WTC11 (cell line): Measurements from ENCODE around the gene RUNX1. TPM values are rescaled to one million over a fixed set of nuclear protein-coding genes. Genes with fewer than 3 reads are reported as not detected.

Experiments used
- ATAC-seq: fragments of 200-7000 bp; cut with Tn5 transposase; 2 replicates; pipeline ENCODE4 v1.10.0; 2021; ENCODE audit warnings: mild to moderate bottlenecking, moderate library complexity
- CTCF ChIA-PET: fragments of 300-600 bp; sonication (Branson Sonifier 250); formaldehyde crosslinking; loops from one replicate; lab custom pipeline; 2021; ENCODE audit warnings: antibody characterized with exemption; lab: Charles Lee
- POLR2A ChIA-PET: fragments of 350-600 bp; sonication (Branson Sonifier 250); formaldehyde crosslinking; loops from one replicate; lab custom pipeline; 2021; ENCODE audit warnings: antibody characterized with exemption; lab: Charles Lee
- DNase-seq: peaks from one replicate; pipeline ENCODE4 v3.0.0; 2021; ENCODE audit warnings: low spot score
- H3K27ac Mint-ChIP-seq: 2 replicates; pipeline ENCODE4 v1.8.0; 2021; ENCODE audit warnings: mixed read lengths
- H3K27me3 Mint-ChIP-seq: 2 replicates; pipeline ENCODE4 v1.8.0; 2021; ENCODE audit warnings: low read depth, mild to moderate bottlenecking, moderate library complexity, mixed read lengths
- H3K36me3 Mint-ChIP-seq: 2 replicates; pipeline ENCODE4 v1.8.0; 2021; ENCODE audit warnings: mixed read lengths
- H3K4me1 Mint-ChIP-seq: 2 replicates; pipeline ENCODE4 v1.8.0; 2022; ENCODE audit warnings: mixed read lengths
- H3K4me3 Mint-ChIP-seq: 2 replicates; pipeline ENCODE4 v1.8.0; 2021; ENCODE audit warnings: mild to moderate bottlenecking, moderate library complexity, mixed read lengths
- H3K9me3 Mint-ChIP-seq: 2 replicates; pipeline ENCODE4 v1.8.0; 2021; ENCODE audit warnings: mixed read lengths
- ATF2 ChIP-seq: sonication (generic); formaldehyde crosslinking; IDR thresholded peaks from 2 replicates; pipeline ENCODE4 v1.8.1; 2022; ENCODE audit warnings: low read depth, missing genetic modification reagents, borderline replicate concordance
- CBFB ChIP-seq: sonication (generic); formaldehyde crosslinking; IDR thresholded peaks from 2 replicates; pipeline ENCODE4 v1.8.1; 2022; ENCODE audit warnings: mild to moderate bottlenecking, low read depth, missing genetic modification reagents
- CDX4 ChIP-seq: fragments of 250-450 bp; sonication (Bioruptor Pico); IDR thresholded peaks from 2 replicates; pipeline ENCODE4 v1.9.0; 2021; ENCODE audit warnings: moderate library complexity, mild to moderate bottlenecking, inconsistent platforms, borderline replicate concordance
- E2F5 ChIP-seq: sonication (generic); formaldehyde crosslinking; IDR thresholded peaks from 2 replicates; pipeline ENCODE4 v1.8.1; 2022; ENCODE audit warnings: mild to moderate bottlenecking, moderate library complexity, missing genetic modification reagents
- ETV6 ChIP-seq: sonication (generic); formaldehyde crosslinking; IDR thresholded peaks from 2 replicates; pipeline ENCODE4 v1.8.1; 2022; ENCODE audit warnings: mild to moderate bottlenecking, missing genetic modification reagents
- GRHL2 ChIP-seq: fragments of 250-450 bp; sonication (Bioruptor Pico); IDR thresholded peaks from 2 replicates; pipeline ENCODE4 v1.8.0; 2022; ENCODE audit warnings: mild to moderate bottlenecking, moderate library complexity; ENCODE audit not compliant: insufficient replicate concordance, severe bottlenecking
- KAT7 ChIP-seq: sonication (generic); formaldehyde crosslinking; IDR thresholded peaks from 2 replicates; pipeline ENCODE4 v1.8.1; 2023; ENCODE audit warnings: missing genetic modification reagents, mild to moderate bottlenecking, borderline replicate concordance
- NFATC4 ChIP-seq: fragments of 250-450 bp; sonication (Bioruptor Pico); IDR thresholded peaks from 2 replicates; pipeline ENCODE4 v1.9.0; 2021; ENCODE audit warnings: mild to moderate bottlenecking
- PRRX2 ChIP-seq: fragments of 250-450 bp; sonication (Bioruptor Pico); IDR thresholded peaks from 2 replicates; pipeline ENCODE4 v1.8.0; 2021; ENCODE audit warnings: mild to moderate bottlenecking
- TEAD4 ChIP-seq: sonication (generic); formaldehyde crosslinking; IDR thresholded peaks from 2 replicates; pipeline ENCODE4 v1.8.0; 2022; ENCODE audit warnings: mild to moderate bottlenecking, missing genetic modification reagents
- ZNF219 ChIP-seq: sonication (generic); formaldehyde crosslinking; IDR thresholded peaks from 2 replicates; pipeline ENCODE4 v1.8.0; 2023; ENCODE audit warnings: missing genetic modification reagents, mild to moderate bottlenecking, borderline replicate concordance
- ZNF532 ChIP-seq: fragments of 250-450 bp; sonication (Bioruptor Pico); IDR thresholded peaks from 2 replicates; pipeline ENCODE4 v1.9.0; 2021; ENCODE audit warnings: mild to moderate bottlenecking, borderline replicate concordance
- total RNA-seq: library from RNA; stranded (reverse); gene quantifications from 3 replicates; pipeline ENCODE4 v1.2.3, GENCODE V29; 2021
- TF ChIP-seq, protein P1 (sequence below): sonication (generic); formaldehyde crosslinking; IDR thresholded peaks from 2 replicates; pipeline ENCODE4 v1.8.0; 2022; ENCODE audit warnings: mild to moderate bottlenecking, missing genetic modification reagents
- TF ChIP-seq, protein P2 (sequence below): sonication (generic); formaldehyde crosslinking; IDR thresholded peaks from 2 replicates; pipeline ENCODE4 v1.8.1; 2023; ENCODE audit warnings: mild to moderate bottlenecking, missing genetic modification reagents

Gene RUNX1
- total RNA-seq, 1 experiment from 2014 or later: 2.2 TPM

GRCh38 chr21:35027563-35028450 lies 21.3 kb downstream of the RUNX1 start:
- H3K27ac Mint-ChIP-seq: no peak overlapping the region
- TF ChIP-seq NFATC4 (no peak), TEAD4 (no peak), ATF2 (CRISPR knock-in tag) (no peak), ETV6 (CRISPR knock-in tag) (no peak), GRHL2 (CRISPR knock-in tag) (no peak), PRRX2 (CRISPR knock-in tag) (no peak), CDX4 (no peak), CBFB (CRISPR knock-in tag) (no peak), ZNF219 (CRISPR knock-in tag) (no peak), KAT7 (CRISPR knock-in tag) (no peak), ZNF532 (no peak), E2F5 (CRISPR knock-in tag) (no peak)
- TF ChIP-seq, protein P1, sequence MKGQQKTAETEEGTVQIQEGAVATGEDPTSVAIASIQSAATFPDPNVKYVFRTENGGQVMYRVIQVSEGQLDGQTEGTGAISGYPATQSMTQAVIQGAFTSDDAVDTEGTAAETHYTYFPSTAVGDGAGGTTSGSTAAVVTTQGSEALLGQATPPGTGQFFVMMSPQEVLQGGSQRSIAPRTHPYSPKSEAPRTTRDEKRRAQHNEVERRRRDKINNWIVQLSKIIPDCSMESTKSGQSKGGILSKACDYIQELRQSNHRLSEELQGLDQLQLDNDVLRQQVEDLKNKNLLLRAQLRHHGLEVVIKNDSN (CRISPR knock-in tag): no peak
- TF ChIP-seq, protein P2, sequence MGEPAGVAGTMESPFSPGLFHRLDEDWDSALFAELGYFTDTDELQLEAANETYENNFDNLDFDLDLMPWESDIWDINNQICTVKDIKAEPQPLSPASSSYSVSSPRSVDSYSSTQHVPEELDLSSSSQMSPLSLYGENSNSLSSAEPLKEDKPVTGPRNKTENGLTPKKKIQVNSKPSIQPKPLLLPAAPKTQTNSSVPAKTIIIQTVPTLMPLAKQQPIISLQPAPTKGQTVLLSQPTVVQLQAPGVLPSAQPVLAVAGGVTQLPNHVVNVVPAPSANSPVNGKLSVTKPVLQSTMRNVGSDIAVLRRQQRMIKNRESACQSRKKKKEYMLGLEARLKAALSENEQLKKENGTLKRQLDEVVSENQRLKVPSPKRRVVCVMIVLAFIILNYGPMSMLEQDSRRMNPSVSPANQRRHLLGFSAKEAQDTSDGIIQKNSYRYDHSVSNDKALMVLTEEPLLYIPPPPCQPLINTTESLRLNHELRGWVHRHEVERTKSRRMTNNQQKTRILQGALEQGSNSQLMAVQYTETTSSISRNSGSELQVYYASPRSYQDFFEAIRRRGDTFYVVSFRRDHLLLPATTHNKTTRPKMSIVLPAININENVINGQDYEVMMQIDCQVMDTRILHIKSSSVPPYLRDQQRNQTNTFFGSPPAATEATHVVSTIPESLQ (CRISPR knock-in tag): no peak
- TF ChIP-seq, all 79 proteins: peak for 0
- Mint-ChIP-seq H3K9me3 (peaks cover 6% of the 10 kb centered on the region), H3K4me1 (peaks cover 33% of the 10 kb centered on the region), H3K27me3 (peaks cover 13% of the 10 kb centered on the region), H3K36me3 (no peaks in the 10 kb centered on the region), H3K4me3 (peak overlapping the region; percentile 71)
- ATAC-seq (no peak), DNase-seq (no peak)
- ChIA-PET POLR2A (no interaction called here), CTCF (no interaction called here)
